HepG2 (cell line): Measurements from ENCODE around the gene DAGLB. TPM values are rescaled to one million over a fixed set of nuclear protein-coding genes. Genes with fewer than 3 reads are reported as not detected.

Experiments
- ATAC-seq: fragments of 200-7000 bp; cut with Tn5 transposase; 3 replicates; pipeline ENCODE4 v1.9.1; 2020; ENCODE audit warnings: mild to moderate bottlenecking, moderate library complexity
- BruUV-seq: library from RNA; stranded (reverse); fragments of 400-500 nt; replicated peaks from 2 replicates; lab custom pipeline; 2021; lab: Mats Ljungman, UMichigan
- CTCF ChIA-PET: fragments of 300-600 bp; formaldehyde crosslinking; extraction: SDS; loops from one replicate; lab custom pipeline; 2021; ENCODE audit warnings: low total read pairs, inconsistent platforms, low intra/inter-chr PET ratio; lab: Yijun Ruan, JAX
- POLR2A ChIA-PET: fragments of 350-600 bp; sonication (Branson Sonifier 250); formaldehyde crosslinking; loops from one replicate; lab custom pipeline; 2020; ENCODE audit warnings: antibody characterized with exemption, inconsistent platforms; lab: Yijun Ruan, JAX
- DNase-seq: peaks from one replicate; pipeline ENCODE4 v3.0.0-alpha.2; 2015; ENCODE audit warnings: low spot score
- FAIRE-seq: peaks from 3 replicates; lab custom pipeline; 2011; peaks lifted over from hg19 to GRCh38; lab: Jason Lieb, UNC
- H2AFZ ChIP-seq: one replicate; pipeline ENCODE4 v1.6.1; 2011; ENCODE audit warnings: low read length, inconsistent platforms
- H3K27ac ChIP-seq: fragments of 300-600 bp; 3 replicates; pipeline ENCODE4 v1.8.0; 2011; ENCODE audit warnings: mixed run types, mild to moderate bottlenecking, mixed read lengths, low read length, inconsistent platforms; ENCODE audit not compliant: insufficient read depth; ENCODE audit errors: extremely low read length
- H3K27me3 ChIP-seq, 2 experiments: fragments of 200-600 bp in 1 of 2; 2 replicates in 1 of 2; 3 replicates in 1 of 2; pipeline versions ENCODE4 v1.6.0 to v1.8.0; 2011; ENCODE audit warnings: low read length in 2 of 2, mild to moderate bottlenecking in 2 of 2, moderate library complexity in 2 of 2, inconsistent platforms in 1 of 2; ENCODE audit not compliant: insufficient read depth in 2 of 2, control insufficient read depth in 1 of 2
- H3K36me3 ChIP-seq, 2 experiments: fragments of 200-600 bp in 1 of 2; replicated peaks in 1 of 2; 2 replicates in 1 of 2; 3 replicates in 1 of 2; pipeline versions ENCODE4 v1.5.1 to v1.8.0; 2011; ENCODE audit warnings: low read length in 2 of 2, inconsistent platforms in 1 of 2; ENCODE audit not compliant: insufficient read depth in 2 of 2, control insufficient read depth in 1 of 2
- H3K4me1 ChIP-seq: 2 replicates; pipeline ENCODE4 v1.5.1; 2012; ENCODE audit warnings: low read length, inconsistent platforms; ENCODE audit not compliant: insufficient read depth
- H3K4me2 ChIP-seq: 2 replicates; pipeline ENCODE4 v1.6.0; 2011; ENCODE audit warnings: low read depth, low read length, inconsistent platforms
- H3K4me3 ChIP-seq, 3 experiments: fragments of 200-600 bp in 1 of 3; sonication (generic), shearing (Covaris generic) in 1 of 3; replicated peaks in 1 of 3; 2 replicates each; pipeline ENCODE4 v1.5.1; 2011 to 2016; ENCODE audit warnings: low read length in 3 of 3, inconsistent platforms in 2 of 3, low read depth in 2 of 3, mild to moderate bottlenecking in 2 of 3, control low read depth in 1 of 3, mixed read lengths in 1 of 3; ENCODE audit not compliant: insufficient read depth in 1 of 3
- H3K79me2 ChIP-seq: one replicate; pipeline ENCODE4 v1.6.1; 2011; ENCODE audit warnings: low read length, inconsistent platforms; ENCODE audit not compliant: insufficient read depth
- H3K9ac ChIP-seq: 2 replicates; pipeline ENCODE4 v1.6.0; 2011; ENCODE audit warnings: mild to moderate bottlenecking, low read depth, low read length, inconsistent platforms; ENCODE audit not compliant: insufficient read depth
- H3K9me3 ChIP-seq: 2 replicates; pipeline ENCODE4 v1.5.1; 2012; ENCODE audit warnings: mild to moderate bottlenecking, low read length
- H4K20me1 ChIP-seq: 2 replicates; pipeline ENCODE4 v1.6.0; 2011; ENCODE audit warnings: inconsistent platforms, mild to moderate bottlenecking, low read length, moderate library complexity; ENCODE audit not compliant: insufficient read depth
- CEBPB ChIP-seq: IDR thresholded peaks from 2 replicates; pipeline ENCODE4 v1.6.1; 2011; ENCODE audit warnings: low read depth, low read length, improper control_type of control experiment, borderline replicate concordance
- CREB1 ChIP-seq, 2 experiments: fragments of 450-650 bp in 1 of 2; IDR thresholded peaks; 2 replicates each; pipeline ENCODE4 v1.6.1; 2016 to 2017; ENCODE audit warnings: control low read depth in 1 of 2, mild to moderate bottlenecking in 1 of 2, missing compliant biosample characterization in 1 of 2, missing genetic modification characterization in 1 of 2
- RARA ChIP-seq: IDR thresholded peaks from 2 replicates; pipeline ENCODE4 v1.6.1; 2016; ENCODE audit warnings: missing genetic modification reagents, missing compliant biosample characterization
- WGBS: methylation state at CpG from one replicate; pipeline ENCODE4 v1.1.6; 2017; ENCODE audit warnings: low lambda C conversion rate; 5-methylcytosine and 5-hydroxymethylcytosine counted together
- in situ Hi-C: cut with HindIII; loops from 2 replicates; pipeline ENCODE4 v1.10.0; 2017; ENCODE audit warnings: low pct_unique_long_range_greater_than_20kb; ENCODE audit not compliant: extremely low pct_ligation_motif_present
- intact Hi-C: fragments of 100-400 bp; cut with micrococcal nuclease; formaldehyde crosslinking; loops from one replicate; pipeline ENCODE4 v1.10.0; 2022; ENCODE audit not compliant: unreplicated experiment
- polyA plus RNA-seq, 8 experiments: library from polyadenylated mRNA; depleted of rRNA in 3 of 8; stranded (reverse) in 7 of 8; unstranded in 1 of 8; fragments of >200 nt; fragmentation: Illumina TruSeq in 4 of 8; extraction: Trizol in 4 of 8; gene quantifications; 2 replicates each; pipeline versions ENCODE4 v1.2.1 to v1.2.3, GENCODE V29; 2011 to 2016; ENCODE audit warnings: low read depth in 4 of 8, missing spikeins in 1 of 8, mixed read lengths in 1 of 8; ENCODE audit not compliant: insufficient read depth in 1 of 8
- total RNA-seq, 5 experiments: library from RNA; depleted of rRNA; stranded (reverse); fragments of >200 nt; fragmentation: Illumina TruSeq; extraction: Trizol; gene quantifications; 2 replicates each; pipeline ENCODE4 v1.2.3, GENCODE V29; 2016; ENCODE audit warnings: low read depth in 1 of 5
- TF ChIP-seq, protein P1 (sequence below): sonication (generic); formaldehyde crosslinking; IDR thresholded peaks from 2 replicates; pipeline ENCODE4 v1.5.1; 2020; ENCODE audit warnings: mild to moderate bottlenecking, missing genetic modification reagents, moderate library complexity
- TF ChIP-seq, protein P2 (sequence below): sonication (generic); formaldehyde crosslinking; conservative IDR thresholded peaks from 2 replicates; pipeline ENCODE4 v1.5.0; 2020; ENCODE audit warnings: missing genetic modification reagents

Gene DAGLB
- total and polyA plus RNA-seq, 2 of the 13 experiments (the other 11 are each of a cell fraction or from before 2014, with no cell fraction given), result 7.9 to 9.8 TPM

DNA sequence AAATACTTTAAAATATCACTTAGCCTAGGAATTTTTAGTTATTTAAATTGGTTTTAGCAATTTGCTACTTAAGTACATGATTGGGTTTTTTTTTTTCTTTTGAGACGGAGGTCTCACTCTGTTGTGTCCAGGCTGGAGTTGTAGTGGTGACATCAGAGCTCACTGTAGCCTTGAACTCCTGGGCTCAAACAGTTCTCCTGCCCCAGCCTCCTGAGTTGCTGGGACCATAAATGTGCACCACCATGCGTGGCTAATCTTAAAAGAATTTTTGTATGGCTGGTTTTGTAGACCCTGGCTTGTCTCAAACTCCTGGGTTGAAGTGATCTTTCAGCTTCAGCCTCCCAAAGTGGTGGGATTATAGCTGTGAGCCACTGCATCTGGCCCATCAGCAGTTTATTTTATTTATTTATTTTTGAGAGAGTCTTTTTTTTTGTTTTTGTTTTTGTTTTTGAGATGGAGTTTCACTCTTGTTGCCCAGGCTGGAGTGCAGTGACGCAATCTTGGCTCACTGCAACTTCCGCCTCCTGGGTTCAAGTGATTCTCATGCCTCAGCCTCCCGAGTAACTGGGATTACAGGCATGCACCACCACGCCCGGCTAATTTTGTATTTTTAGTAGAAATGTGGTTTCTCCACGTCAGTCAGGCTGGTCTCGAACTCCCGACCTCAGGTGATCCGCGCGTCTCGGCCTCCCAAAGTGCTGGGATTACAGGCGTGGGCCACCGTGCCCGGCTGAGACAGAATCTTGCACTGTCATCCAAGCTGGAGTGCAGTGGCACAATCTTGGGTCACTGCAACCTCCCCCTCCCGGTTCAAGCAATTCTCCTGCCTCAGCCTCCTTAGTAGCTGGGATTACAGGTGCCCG lies 47.3 kb downstream of the DAGLB start (continued):
- TF ChIP-seq, protein P1, sequence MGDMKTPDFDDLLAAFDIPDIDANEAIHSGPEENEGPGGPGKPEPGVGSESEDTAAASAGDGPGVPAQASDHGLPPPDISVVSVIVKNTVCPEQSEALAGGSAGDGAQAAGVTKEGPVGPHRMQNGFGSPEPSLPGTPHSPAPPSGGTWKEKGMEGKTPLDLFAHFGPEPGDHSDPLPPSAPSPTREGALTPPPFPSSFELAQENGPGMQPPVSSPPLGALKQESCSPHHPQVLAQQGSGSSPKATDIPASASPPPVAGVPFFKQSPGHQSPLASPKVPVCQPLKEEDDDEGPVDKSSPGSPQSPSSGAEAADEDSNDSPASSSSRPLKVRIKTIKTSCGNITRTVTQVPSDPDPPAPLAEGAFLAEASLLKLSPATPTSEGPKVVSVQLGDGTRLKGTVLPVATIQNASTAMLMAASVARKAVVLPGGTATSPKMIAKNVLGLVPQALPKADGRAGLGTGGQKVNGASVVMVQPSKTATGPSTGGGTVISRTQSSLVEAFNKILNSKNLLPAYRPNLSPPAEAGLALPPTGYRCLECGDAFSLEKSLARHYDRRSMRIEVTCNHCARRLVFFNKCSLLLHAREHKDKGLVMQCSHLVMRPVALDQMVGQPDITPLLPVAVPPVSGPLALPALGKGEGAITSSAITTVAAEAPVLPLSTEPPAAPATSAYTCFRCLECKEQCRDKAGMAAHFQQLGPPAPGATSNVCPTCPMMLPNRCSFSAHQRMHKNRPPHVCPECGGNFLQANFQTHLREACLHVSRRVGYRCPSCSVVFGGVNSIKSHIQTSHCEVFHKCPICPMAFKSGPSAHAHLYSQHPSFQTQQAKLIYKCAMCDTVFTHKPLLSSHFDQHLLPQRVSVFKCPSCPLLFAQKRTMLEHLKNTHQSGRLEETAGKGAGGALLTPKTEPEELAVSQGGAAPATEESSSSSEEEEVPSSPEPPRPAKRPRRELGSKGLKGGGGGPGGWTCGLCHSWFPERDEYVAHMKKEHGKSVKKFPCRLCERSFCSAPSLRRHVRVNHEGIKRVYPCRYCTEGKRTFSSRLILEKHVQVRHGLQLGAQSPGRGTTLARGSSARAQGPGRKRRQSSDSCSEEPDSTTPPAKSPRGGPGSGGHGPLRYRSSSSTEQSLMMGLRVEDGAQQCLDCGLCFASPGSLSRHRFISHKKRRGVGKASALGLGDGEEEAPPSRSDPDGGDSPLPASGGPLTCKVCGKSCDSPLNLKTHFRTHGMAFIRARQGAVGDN, result peak; percentile 12; the same call in 1 of the 2 replicates
- peak; percentile 52; the same call in 1 of the 2 replicates for TF ChIP-seq RARA (CRISPR knock-in tag)

DNA sequence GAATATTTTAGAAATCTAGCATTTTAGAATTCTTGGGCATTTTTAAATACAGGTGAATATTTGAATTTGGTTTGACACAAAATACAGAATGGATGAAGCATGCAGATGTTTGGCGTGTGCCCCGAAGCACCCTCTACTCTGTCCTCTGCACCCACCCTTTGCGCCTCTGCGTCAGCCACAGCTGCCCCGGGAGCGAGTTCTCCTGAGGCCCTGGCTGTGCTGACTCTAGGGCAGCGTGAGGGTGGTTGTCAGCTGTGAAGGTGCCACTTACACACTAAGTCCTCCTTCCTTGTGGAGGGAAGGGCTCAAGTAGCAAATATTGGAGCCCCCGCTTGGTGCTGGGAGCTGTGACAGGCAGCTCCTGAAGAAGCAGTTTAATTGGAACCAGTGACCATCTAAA lies 48.4 kb downstream of the DAGLB start:
- DNase-seq (no peak), FAIRE-seq (no peak), ATAC-seq (peak; percentile 25; the same call in 1 of the 3 replicates)
- intact Hi-C loops (no loop called here), in situ Hi-C loops (no loop called here)
- POLR2A ChIA-PET, result no interaction called here
- Histone ChIP-seq H4K20me1 (peaks cover 48% of the 10 kb centered on the region), H3K79me2 (peaks cover 46% of the 10 kb centered on the region), H3K27ac (no peak overlapping the region), H3K9me3 (no peaks in the 10 kb centered on the region), H3K4me2 (no peak overlapping the region), H2AFZ (no peak overlapping the region), H3K27me3 (no peaks in the 10 kb centered on the region), H3K4me1 (peaks cover 33% of the 10 kb centered on the region), H3K36me3 (peaks cover 18 to 56% of the 10 kb centered on the region in 2 experiments), H3K9ac (no peak overlapping the region), H3K4me3 (no peak overlapping the region)
- 93% methylated on average over 7 of the region's 8 CpGs for WGBS
- TF ChIP-seq, protein P2, sequence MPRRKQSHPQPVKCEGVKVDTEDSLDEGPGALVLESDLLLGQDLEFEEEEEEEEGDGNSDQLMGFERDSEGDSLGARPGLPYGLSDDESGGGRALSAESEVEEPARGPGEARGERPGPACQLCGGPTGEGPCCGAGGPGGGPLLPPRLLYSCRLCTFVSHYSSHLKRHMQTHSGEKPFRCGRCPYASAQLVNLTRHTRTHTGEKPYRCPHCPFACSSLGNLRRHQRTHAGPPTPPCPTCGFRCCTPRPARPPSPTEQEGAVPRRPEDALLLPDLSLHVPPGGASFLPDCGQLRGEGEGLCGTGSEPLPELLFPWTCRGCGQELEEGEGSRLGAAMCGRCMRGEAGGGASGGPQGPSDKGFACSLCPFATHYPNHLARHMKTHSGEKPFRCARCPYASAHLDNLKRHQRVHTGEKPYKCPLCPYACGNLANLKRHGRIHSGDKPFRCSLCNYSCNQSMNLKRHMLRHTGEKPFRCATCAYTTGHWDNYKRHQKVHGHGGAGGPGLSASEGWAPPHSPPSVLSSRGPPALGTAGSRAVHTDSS, result no peak
- TF ChIP-seq CREB1 (IDR thresholded peaks at IDR 0.05) (no peak), CREB1 (CRISPR knock-in tag; IDR thresholded peaks at IDR 0.05) (no peak), CEBPB (no peak)
- BruUV-seq, result no TSS peak
- CTCF ChIA-PET, result no interaction called here
